Transverse colon (tissue), 4 donors: ENCODE results near the gene TPD52L1.

Experiments used
- POLR2A ChIP-seq: fragments of 450-650 bp; IDR thresholded peaks from one replicate; pipeline ENCODE4 v1.6.1; 2016; ENCODE audit warnings: antibody characterized with exemption, mild to moderate bottlenecking, moderate library complexity
- POLR2AphosphoS5 ChIP-seq, 3 donors: sonication (generic); formaldehyde crosslinking; IDR thresholded peaks; one replicate each; pipeline ENCODE4 v1.6.1; 2016; ENCODE audit warnings: antibody characterized with exemption in 3 of 3
- TF ChIP-seq, protein P1 (sequence below), 5 experiments: fragments of 200-600 bp in 3 of 5; fragments of 450-650 bp in 2 of 5; sonication (generic) in 3 of 5; IDR thresholded peaks; 1 replicate in 2 of 5; 2 replicates in 3 of 5; pipeline ENCODE4 v1.5.1; 2016 to 2017; ENCODE audit warnings: antibody characterized with exemption in 5 of 5, inconsistent platforms in 3 of 5, mild to moderate bottlenecking in 2 of 5, moderate library complexity in 1 of 5

DNA sequence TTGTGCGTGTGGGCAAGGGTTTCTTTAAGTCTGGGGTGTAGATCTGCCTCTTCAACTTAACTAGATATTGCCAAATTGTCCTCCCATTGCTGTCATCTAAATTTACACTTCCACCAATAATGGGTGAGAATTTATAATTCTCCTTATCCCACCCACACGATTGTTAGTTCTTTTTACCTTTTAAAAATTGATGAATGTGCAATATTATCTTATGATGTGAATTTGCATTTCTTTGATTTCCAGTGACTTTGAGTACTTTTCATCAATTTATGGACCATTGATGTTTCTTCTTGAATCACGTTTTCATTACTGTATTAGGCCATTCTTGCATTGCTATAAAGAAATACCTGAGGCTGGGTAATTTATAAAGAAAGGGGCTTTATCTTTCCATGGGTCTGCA is 17.2 kb upstream of the TPD52L1 start:
- no peak for TF ChIP-seq POLR2A
- TF ChIP-seq, protein P1, sequence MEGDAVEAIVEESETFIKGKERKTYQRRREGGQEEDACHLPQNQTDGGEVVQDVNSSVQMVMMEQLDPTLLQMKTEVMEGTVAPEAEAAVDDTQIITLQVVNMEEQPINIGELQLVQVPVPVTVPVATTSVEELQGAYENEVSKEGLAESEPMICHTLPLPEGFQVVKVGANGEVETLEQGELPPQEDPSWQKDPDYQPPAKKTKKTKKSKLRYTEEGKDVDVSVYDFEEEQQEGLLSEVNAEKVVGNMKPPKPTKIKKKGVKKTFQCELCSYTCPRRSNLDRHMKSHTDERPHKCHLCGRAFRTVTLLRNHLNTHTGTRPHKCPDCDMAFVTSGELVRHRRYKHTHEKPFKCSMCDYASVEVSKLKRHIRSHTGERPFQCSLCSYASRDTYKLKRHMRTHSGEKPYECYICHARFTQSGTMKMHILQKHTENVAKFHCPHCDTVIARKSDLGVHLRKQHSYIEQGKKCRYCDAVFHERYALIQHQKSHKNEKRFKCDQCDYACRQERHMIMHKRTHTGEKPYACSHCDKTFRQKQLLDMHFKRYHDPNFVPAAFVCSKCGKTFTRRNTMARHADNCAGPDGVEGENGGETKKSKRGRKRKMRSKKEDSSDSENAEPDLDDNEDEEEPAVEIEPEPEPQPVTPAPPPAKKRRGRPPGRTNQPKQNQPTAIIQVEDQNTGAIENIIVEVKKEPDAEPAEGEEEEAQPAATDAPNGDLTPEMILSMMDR (IDR thresholded peaks at IDR 0.05) = no peak
- TF ChIP-seq POLR2AphosphoS5 (IDR thresholded peaks at IDR 0.05) = no peak
